Right ventricle myocardium superior (tissue), 1 donor: ENCODE measurements around the gene ADAMTS17. TPM values are rescaled to one million over a fixed set of nuclear protein-coding genes. Genes with fewer than 3 reads are reported as not detected.

Experiments used
- ATAC-seq: fragments of 200-7000 bp; cut with Tn5 transposase; one replicate; pipeline ENCODE4 v1.9.1; 2020; ENCODE audit warnings: mild to moderate bottlenecking; ENCODE audit not compliant: poor library complexity
- DNase-seq: peaks from one replicate; pipeline ENCODE4 v3.0.0-alpha.2; 2020
- intact Hi-C: fragments of 100-400 bp; cut with DNase I; formaldehyde crosslinking; loops from one replicate; pipeline ENCODE4 v1.11.2; 2022
- total RNA-seq: library from RNA; stranded (reverse); fragmentation: NEBNext Ultra II Directional; extraction: Animal tissue kit (Norgen Biotek cat#: 25700); gene quantifications from one replicate; pipeline ENCODE4 v1.2.1, GENCODE V29; 2021
- donor health status: DM: no; HTN: yes; CAD: no; lungs with severe emphysema.

Gene ADAMTS17
- total RNA-seq, 1 donor from 2014 or later: 1.7 TPM

GRCh38 chr15:100041127-100041828, 300.5 kb downstream of the ADAMTS17 start:
- intact Hi-C loops: no loop called here
- DNase-seq: no peak
- no peak for ATAC-seq

- ATAC-seq (no peak), DNase-seq (no peak)
- intact Hi-C loops: no loop called here
Measured at GRCh38 chr15:100039994-100040393, 301.8 kb downstream of the ADAMTS17 start.

DNA sequence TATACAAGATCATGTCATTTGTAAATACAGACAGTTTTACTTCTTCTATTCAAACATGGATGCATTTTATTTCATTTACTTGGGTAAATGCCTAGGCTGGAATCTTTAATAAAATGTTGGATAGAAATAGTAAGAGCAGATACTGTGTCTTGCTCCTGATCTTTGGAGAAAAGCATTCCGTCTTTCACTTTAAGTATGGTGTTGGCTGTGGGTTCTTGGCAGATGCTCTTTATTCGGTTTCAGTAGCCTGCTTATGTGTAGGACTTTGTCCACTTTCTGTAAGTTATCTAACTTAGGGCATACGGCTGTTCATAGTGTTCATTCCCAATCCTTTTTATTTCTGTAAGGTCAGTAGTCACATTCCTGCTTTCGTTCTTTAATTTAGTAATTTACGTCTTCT, 303.0 kb downstream of the ADAMTS17 start:
- no peak for ATAC-seq

GRCh38 chr15:100037901-100038300, 303.9 kb downstream of the ADAMTS17 start:
- ATAC-seq: no peak
- no peak for DNase-seq
- intact Hi-C loops: no loop called here

More for the DNA sequence above, 303.0 kb downstream of the ADAMTS17 start:
- DNase-seq: no peak
- intact Hi-C loops: no loop called here

DNA sequence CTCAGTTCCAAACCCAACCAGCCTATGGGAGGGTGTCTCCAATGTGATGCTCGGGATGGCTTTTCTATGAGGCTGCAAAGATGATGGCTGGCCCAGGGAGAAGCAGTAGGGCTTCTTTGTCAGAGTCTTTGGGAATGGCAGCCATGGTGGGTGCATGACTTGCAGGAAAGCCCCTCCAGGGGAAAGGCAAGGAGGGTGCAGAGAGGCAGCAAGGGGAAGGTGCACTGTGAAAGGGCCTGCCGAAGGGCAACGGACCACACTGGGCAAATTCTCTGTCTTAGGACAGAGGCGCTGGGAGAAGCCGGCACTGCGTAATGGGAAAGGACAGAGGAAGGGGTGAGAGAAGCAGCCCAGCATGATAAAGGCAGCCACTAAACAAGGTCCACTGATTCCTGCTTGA, 305.8 kb downstream of the ADAMTS17 start:
- intact Hi-C loops: no loop called here
- DNase-seq: no peak
- no peak for ATAC-seq

- intact Hi-C loops: no loop called here
- DNase-seq: no peak
- ATAC-seq: no peak
Measured at GRCh38 chr15:100034191-100034590, 307.6 kb downstream of the ADAMTS17 start.

DNA sequence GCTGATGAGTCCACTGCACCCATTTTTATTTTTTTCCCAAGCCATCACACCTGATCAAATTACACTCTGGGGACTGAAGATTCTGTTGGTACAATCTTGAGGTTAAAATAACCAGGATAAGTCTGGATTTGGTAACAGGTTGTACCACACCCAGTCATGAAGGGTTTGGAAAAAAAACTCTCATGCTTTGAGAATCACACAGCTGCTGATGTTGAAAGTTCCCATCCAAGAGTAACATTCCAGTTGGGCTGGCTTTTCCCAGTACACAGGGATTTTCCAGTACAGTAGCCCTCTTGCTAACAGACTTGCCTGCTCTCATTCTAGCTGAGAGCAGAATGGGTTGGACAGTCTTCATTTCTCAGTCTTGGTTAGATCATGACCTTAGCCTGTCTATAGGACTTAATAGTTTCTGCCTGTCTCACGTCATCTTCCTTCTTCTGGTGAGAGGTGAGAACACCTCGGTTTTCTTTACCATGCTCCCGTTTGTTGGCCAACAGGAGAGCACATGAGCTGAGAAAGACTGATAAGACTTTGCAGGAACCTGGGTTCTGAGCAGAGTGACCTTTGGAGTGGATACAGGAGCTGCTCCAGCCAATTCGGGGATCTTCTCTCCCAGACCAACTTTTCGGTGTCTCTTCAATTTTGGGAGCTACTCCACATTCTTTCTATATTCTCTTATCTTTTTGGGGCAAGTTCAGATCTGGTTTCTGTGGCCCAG, 308.5 kb downstream of the ADAMTS17 start:
- DNase-seq: no peak
- intact Hi-C loops: no loop called here
- no peak for ATAC-seq

DNA sequence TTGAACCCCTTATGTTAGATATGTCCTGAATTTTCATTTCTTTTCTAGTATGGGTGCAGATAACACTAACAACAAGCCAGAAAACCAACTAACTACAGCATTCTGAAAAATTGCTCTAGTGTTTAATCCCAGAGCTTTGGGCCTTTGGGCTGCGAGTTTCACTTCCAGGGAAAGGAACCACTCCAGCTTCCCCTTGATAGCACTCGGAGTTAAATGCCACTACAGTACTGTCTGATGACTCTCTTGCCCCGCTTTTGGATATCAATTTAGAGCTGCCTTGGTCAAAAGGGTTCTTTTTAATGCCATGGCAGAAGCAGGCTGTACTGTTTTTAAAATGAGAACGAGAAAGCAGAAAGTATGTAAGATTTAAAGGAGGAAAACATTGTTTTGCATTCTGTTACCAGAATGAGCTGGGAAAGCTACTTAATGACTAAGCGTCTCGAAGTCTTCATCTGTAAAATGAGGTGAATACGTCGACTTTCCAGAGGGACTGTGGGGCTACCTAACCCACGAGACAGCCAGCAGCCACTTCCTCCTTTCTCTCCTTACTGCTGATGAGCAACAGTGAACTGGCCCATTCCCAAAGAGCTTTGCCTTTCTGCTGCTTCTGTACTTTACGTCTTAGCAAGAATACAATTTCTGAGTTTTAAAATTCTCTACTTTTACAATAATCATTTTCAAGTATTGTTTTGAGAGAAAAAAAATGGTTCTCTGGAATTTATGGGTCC, 309.3 kb downstream of the ADAMTS17 start:
- intact Hi-C loops: no loop called here
- DNase-seq: no peak
- ATAC-seq: no peak

GRCh38 chr15:100031665-100032357, 310.0 kb downstream of the ADAMTS17 start:
- intact Hi-C loops: no loop called here
- DNase-seq (no peak), ATAC-seq (no peak)

DNA sequence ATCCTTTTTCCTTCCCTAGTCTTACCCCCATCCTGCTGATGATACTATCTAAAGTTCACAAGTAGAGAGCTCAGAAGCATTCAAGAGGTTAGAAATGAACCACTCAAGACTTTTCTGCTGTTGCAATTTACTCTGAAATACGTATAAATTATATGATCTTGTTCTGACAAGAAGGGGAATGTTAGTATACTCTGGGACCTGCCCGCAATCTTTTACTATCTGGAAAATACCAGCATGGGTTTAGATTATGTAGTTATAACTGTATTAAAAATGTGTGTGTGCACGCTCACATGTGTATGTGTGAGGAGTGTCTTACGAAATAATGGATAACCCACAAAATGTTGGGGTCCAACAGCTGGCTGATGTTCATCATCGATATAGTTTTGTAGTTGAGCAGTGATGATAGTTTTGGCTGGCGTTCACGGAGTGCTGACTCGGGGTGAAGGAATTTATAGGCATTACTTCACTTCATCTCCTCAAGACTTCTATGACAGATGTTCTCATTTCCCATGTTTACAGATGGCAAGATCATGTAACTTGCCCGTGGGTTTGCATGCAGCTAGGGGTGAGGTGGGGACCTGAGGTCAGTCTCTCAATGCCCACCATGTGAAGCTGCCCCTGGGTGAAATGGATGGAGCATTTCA, 311.1 kb downstream of the ADAMTS17 start:
- DNase-seq (no peak), ATAC-seq (no peak)
- intact Hi-C loops: no loop called here

- intact Hi-C loops: no loop called here
- DNase-seq (no peak), ATAC-seq (no peak)
Measured at GRCh38 chr15:100029868-100030479, 311.8 kb downstream of the ADAMTS17 start.

DNA sequence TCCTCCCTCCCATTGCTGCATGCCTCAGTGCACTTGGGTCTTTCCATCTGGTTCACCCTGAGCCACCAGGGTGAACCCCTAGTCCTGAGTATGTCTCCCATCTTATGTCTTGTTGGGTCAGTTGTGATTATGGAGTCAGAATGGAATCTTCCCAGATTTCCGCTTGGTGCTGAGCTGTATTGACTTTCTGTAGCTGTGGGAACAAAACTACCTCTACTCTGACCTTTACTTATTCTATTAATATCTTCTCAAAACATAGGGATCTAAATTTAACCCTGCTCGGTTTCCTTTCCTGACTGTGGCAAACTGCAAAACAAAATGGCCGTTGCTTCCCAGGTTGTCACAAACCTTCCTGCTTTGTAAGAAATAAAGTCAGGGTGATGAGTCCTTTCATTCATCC, 312.7 kb downstream of the ADAMTS17 start:
- intact Hi-C loops: no loop called here
- no peak for DNase-seq
- ATAC-seq: peak; percentile 77

DNA sequence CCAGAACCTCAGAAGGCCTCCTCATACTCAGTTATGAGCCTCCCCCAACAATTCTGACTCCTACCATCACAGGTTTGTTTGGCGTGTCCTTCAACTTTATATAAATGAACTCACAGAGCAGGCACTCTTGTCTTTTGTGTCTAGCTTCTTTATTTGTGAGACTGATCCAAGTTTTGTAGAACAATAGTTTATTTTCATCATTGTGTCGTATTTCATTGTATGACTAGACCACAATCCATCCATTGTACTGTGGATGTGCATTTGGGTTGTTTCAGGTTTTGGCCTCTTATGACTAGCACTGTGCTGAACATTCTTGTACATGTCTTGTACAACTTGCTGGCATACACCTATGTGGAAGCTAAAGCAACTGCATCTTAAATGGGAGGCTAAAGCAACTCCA, 315.7 kb downstream of the ADAMTS17 start:
- no peak for DNase-seq
- no peak for ATAC-seq
- intact Hi-C loops: no loop called here

DNA sequence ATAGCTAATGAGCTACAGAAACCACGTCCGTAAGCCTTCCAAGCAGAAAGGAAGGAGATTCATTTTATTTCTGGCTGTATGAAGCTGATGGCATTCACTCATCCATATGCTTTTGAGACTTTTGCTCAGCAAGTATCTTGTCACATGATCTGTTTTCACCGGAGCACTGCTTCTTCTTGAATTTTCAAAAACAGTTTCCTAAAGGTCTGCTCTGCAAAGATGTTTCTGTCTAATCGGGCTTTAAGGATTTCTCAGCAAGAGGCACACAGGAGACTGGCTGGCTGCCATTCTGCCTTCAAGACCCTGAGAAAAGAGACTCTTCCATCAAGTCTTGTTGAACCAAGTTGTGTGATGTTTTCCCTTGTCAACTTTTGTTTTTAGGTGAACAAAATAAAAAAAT, 319.0 kb downstream of the ADAMTS17 start:
- intact Hi-C loops: no loop called here
- no peak for ATAC-seq
- DNase-seq: no peak

GRCh38 chr15:100022391-100022790, 319.4 kb downstream of the ADAMTS17 start:
- intact Hi-C loops: no loop called here
- DNase-seq (no peak), ATAC-seq (peak; percentile 26)

- peak; percentile 53 for DNase-seq
- intact Hi-C loops: no loop called here
- ATAC-seq: peak; percentile 61
Measured at GRCh38 chr15:100021653-100022052, 320.1 kb downstream of the ADAMTS17 start.

GRCh38 chr15:100020614-100021013, 321.2 kb downstream of the ADAMTS17 start:
- intact Hi-C loops: no loop called here
- peak; percentile 60 for ATAC-seq
- DNase-seq: no peak

GRCh38 chr15:100020189-100020588, 321.6 kb downstream of the ADAMTS17 start:
- peak; percentile 53 for ATAC-seq
- DNase-seq: no peak
- intact Hi-C loops: no loop called here
